H1 (cell line): ENCODE measurements around the gene TOP2A. TPM values are rescaled to one million over a fixed set of nuclear protein-coding genes. Genes with fewer than 3 reads are reported as not detected.

Experiments
- CTCF ChIA-PET: fragments of 300-600 bp; sonication (Branson Sonifier 250); formaldehyde crosslinking; loops from one replicate; lab custom pipeline; 2021; ENCODE audit not compliant: partially characterized antibody; lab: Charles Lee
- POLR2A ChIA-PET: fragments of 300-600 bp; sonication (Branson Sonifier 250); formaldehyde crosslinking; loops from one replicate; lab custom pipeline; 2021; ENCODE audit warnings: inconsistent platforms; ENCODE audit not compliant: partially characterized antibody; lab: Charles Lee
- DNase-seq, 2 experiments: peaks; one replicate each; pipeline versions ENCODE4 v3.0.0 to v3.0.0-alpha.2; 2010 to 2022; ENCODE audit warnings: low spot score in 2 of 2, low read depth in 1 of 2, mixed read lengths in 1 of 2
- FAIRE-seq: peaks from 2 replicates; lab custom pipeline; 2011; peaks lifted over from hg19 to GRCh38; lab: Jason Lieb, UNC
- H2AFZ ChIP-seq: 2 replicates; pipeline ENCODE4 v1.8.1; 2012; ENCODE audit warnings: low read length, inconsistent platforms
- H2AK5ac ChIP-seq: 2 replicates; pipeline ENCODE4 v1.6.1; 2013; ENCODE audit warnings: low read depth, low read length
- H2BK120ac ChIP-seq: replicated peaks from 2 replicates; pipeline ENCODE3; 2013; ENCODE audit warnings: low read depth, low read length, inconsistent platforms
- H2BK12ac ChIP-seq: 2 replicates; pipeline ENCODE4 v1.6.1; 2013; ENCODE audit warnings: low read depth, low read length
- H2BK15ac ChIP-seq: 2 replicates; pipeline ENCODE4 v1.6.1; 2013; ENCODE audit warnings: low read length
- H2BK20ac ChIP-seq: 2 replicates; pipeline ENCODE4 v1.6.1; 2013; ENCODE audit warnings: low read length
- H2BK5ac ChIP-seq: 2 replicates; pipeline ENCODE4 v1.6.1; 2013; ENCODE audit warnings: low read depth, low read length
- H3K14ac ChIP-seq: 2 replicates; pipeline ENCODE4 v1.6.1; 2013; ENCODE audit warnings: inconsistent platforms; ENCODE audit not compliant: insufficient read length
- H3K18ac ChIP-seq: 2 replicates; pipeline ENCODE4 v1.6.1; 2013; ENCODE audit warnings: low read length; ENCODE audit errors: extremely low read depth
- H3K23ac ChIP-seq: 2 replicates; pipeline ENCODE4 v1.6.1; 2013; ENCODE audit warnings: inconsistent platforms; ENCODE audit not compliant: insufficient read length
- H3K23me2 ChIP-seq: 2 replicates; pipeline ENCODE4 v1.6.1; 2013; ENCODE audit warnings: low read depth, low read length
- H3K27ac ChIP-seq: 2 replicates; pipeline ENCODE4 v1.6.1; 2011; ENCODE audit warnings: low read depth, low read length, inconsistent platforms
- H3K27me3 ChIP-seq, 4 experiments: replicated peaks in 1 of 4; 1 replicate in 1 of 4; 2 replicates in 3 of 4; pipeline versions ENCODE4 v1.6.1 to v1.8.1; 2011 to 2013; ENCODE audit warnings: low read length in 3 of 4, mild to moderate bottlenecking in 3 of 4, inconsistent platforms in 2 of 4, mixed read lengths in 2 of 4, moderate library complexity in 1 of 4; ENCODE audit not compliant: control insufficient read depth in 3 of 4, insufficient read depth in 3 of 4; ENCODE audit errors: extremely low read depth in 1 of 4
- H3K36me3 ChIP-seq, 4 experiments: 2 replicates each; pipeline versions ENCODE4 v1.6.1 to v1.8.1; 2011 to 2013; ENCODE audit warnings: mild to moderate bottlenecking in 4 of 4, low read length in 3 of 4, moderate library complexity in 2 of 4, control low read depth in 1 of 4, inconsistent platforms in 1 of 4; ENCODE audit not compliant: insufficient read depth in 4 of 4, control insufficient read depth in 2 of 4
- H3K4ac ChIP-seq: replicated peaks from 2 replicates; pipeline ENCODE3; 2013; ENCODE audit warnings: low read length, low read depth, mixed read lengths, inconsistent platforms; ENCODE audit not compliant: insufficient read length
- H3K4me1 ChIP-seq, 4 experiments: replicated peaks in 1 of 4; 1 replicate in 1 of 4; 2 replicates in 3 of 4; pipeline versions ENCODE4 v1.6.1 to v1.8.1; 2011 to 2013; ENCODE audit warnings: low read length in 3 of 4, inconsistent platforms in 2 of 4, mixed read lengths in 1 of 4; ENCODE audit not compliant: insufficient read depth in 4 of 4, control insufficient read depth in 3 of 4
- H3K4me2 ChIP-seq, 2 experiments: 2 replicates each; pipeline versions ENCODE4 v1.6.1 to v1.8.1; 2011 to 2013; ENCODE audit warnings: low read depth in 2 of 2, low read length in 2 of 2, control low read depth in 1 of 2, inconsistent platforms in 1 of 2, mild to moderate bottlenecking in 1 of 2; ENCODE audit not compliant: insufficient read depth in 1 of 2
- H3K4me3 ChIP-seq, 4 experiments: fragments of 200-600, 300-600 bp in 1 of 4; sonication (generic), shearing (Covaris generic), sonication (Bioruptor Twin) in 1 of 4; 2 replicates each; pipeline versions ENCODE4 v1.5.1 to v1.8.1; 2011 to 2016; ENCODE audit warnings: low read length in 4 of 4, low read depth in 3 of 4, control low read depth in 2 of 4, inconsistent platforms in 2 of 4, mild to moderate bottlenecking in 2 of 4, mixed read lengths in 1 of 4, moderate library complexity in 1 of 4; ENCODE audit not compliant: insufficient read depth in 2 of 4; ENCODE audit errors: extremely low read depth in 1 of 4
- H3K56ac ChIP-seq: replicated peaks from 2 replicates; pipeline ENCODE3; 2013; ENCODE audit warnings: low read depth, mild to moderate bottlenecking, mixed read lengths, low read length, inconsistent platforms; ENCODE audit not compliant: insufficient read length
- H3K79me1 ChIP-seq: 2 replicates; pipeline ENCODE4 v1.6.1; 2013; ENCODE audit warnings: low read depth, low read length, control low read depth
- H3K79me2 ChIP-seq, 2 experiments: 2 replicates each; pipeline versions ENCODE4 v1.6.1 to v1.8.1; 2012 to 2013; ENCODE audit warnings: low read length in 2 of 2, mild to moderate bottlenecking in 2 of 2, inconsistent platforms in 1 of 2; ENCODE audit not compliant: insufficient read depth in 2 of 2, control insufficient read depth in 1 of 2
- H3K9ac ChIP-seq, 4 experiments: replicated peaks in 1 of 4; 1 replicate in 1 of 4; 2 replicates in 3 of 4; pipeline versions ENCODE4 v1.6.1 to v1.8.1; 2011 to 2013; ENCODE audit warnings: low read depth in 3 of 4, low read length in 3 of 4, control low read depth in 2 of 4, mild to moderate bottlenecking in 2 of 4, moderate library complexity in 2 of 4, inconsistent platforms in 1 of 4; ENCODE audit errors: extremely low read depth in 1 of 4
- H3K9me3 ChIP-seq, 2 experiments: 2 replicates each; pipeline versions ENCODE4 v1.6.1 to v1.8.1; 2012 to 2013; ENCODE audit warnings: mild to moderate bottlenecking in 2 of 2, moderate library complexity in 2 of 2, control low read depth in 1 of 2, inconsistent platforms in 1 of 2, low read depth in 1 of 2, low read length in 1 of 2, mixed read lengths in 1 of 2; ENCODE audit not compliant: insufficient read depth in 2 of 2
- H4K20me1 ChIP-seq, 2 experiments: replicated peaks in 1 of 2; 2 replicates each; pipeline versions ENCODE3 to v1.8.1; 2011 to 2013; ENCODE audit warnings: inconsistent platforms in 2 of 2, low read length in 2 of 2, mild to moderate bottlenecking in 1 of 2; ENCODE audit not compliant: insufficient read depth in 2 of 2, control insufficient read depth in 1 of 2
- H4K5ac ChIP-seq: 2 replicates; pipeline ENCODE4 v1.6.1; 2013; ENCODE audit warnings: low read length, low read depth, mixed read lengths, inconsistent platforms; ENCODE audit not compliant: insufficient read length
- H4K8ac ChIP-seq: 2 replicates; pipeline ENCODE4 v1.8.0; 2013; ENCODE audit warnings: mild to moderate bottlenecking, moderate library complexity, low read length, inconsistent platforms; ENCODE audit not compliant: insufficient read depth; ENCODE audit errors: extremely low read depth
- H4K91ac ChIP-seq: replicated peaks from 2 replicates; pipeline ENCODE3; 2013; ENCODE audit warnings: low read length, mixed read lengths, inconsistent platforms; ENCODE audit not compliant: insufficient read length
- CEBPB ChIP-seq: IDR thresholded peaks from 2 replicates; pipeline ENCODE4 v1.6.1; 2012; ENCODE audit warnings: low read depth, low read length
- HDAC2 ChIP-seq, 2 experiments: fragments of 300-600 bp in 1 of 2; sonication (generic) in 1 of 2; IDR thresholded peaks; 2 replicates each; pipeline ENCODE4 v1.6.1; 2011 to 2012; ENCODE audit warnings: low read depth in 2 of 2, low read length in 2 of 2, mild to moderate bottlenecking in 2 of 2, moderate library complexity in 2 of 2, borderline replicate concordance in 1 of 2, inconsistent platforms in 1 of 2
- KDM1A ChIP-seq: fragments of 200-600, 300-600 bp; sonication (generic); IDR thresholded peaks from 2 replicates; pipeline ENCODE4 v1.7.1; 2016; ENCODE audit warnings: mild to moderate bottlenecking, low read length, borderline replicate concordance
- MAX ChIP-seq: IDR thresholded peaks from 2 replicates; pipeline ENCODE4 v1.6.1; 2012; ENCODE audit warnings: inconsistent platforms
- RAD21 ChIP-seq, 2 experiments: IDR thresholded peaks in 1 of 2; conservative IDR thresholded peaks in 1 of 2; 2 replicates each; pipeline ENCODE4 v1.6.1; 2011; ENCODE audit warnings: low read depth in 2 of 2, low read length in 2 of 2, improper control_type of control experiment in 1 of 2, inconsistent platforms in 1 of 2, mild to moderate bottlenecking in 1 of 2, moderate library complexity in 1 of 2
- WGBS, 2 experiments: shearing (Covaris generic) in 1 of 2; methylation state at CpG; one replicate each; pipeline versions ENCODE4 v1.1.6 to v1.1.7; 2013 to 2015; ENCODE audit warnings: low lambda C conversion rate in 2 of 2, mixed read lengths in 2 of 2, inconsistent platforms in 1 of 2, low coverage in 1 of 2, missing lambda C conversion rate in 1 of 2; ENCODE audit not compliant: insufficient replicate concordance in 2 of 2, insufficient coverage in 1 of 2, insufficient read length in 1 of 2; ENCODE audit errors: extremely low coverage in 1 of 2, missing lambda C conversion rate in 1 of 2; 5-methylcytosine and 5-hydroxymethylcytosine counted together
- polyA plus RNA-seq, 7 experiments: library from polyadenylated mRNA; depleted of rRNA in 3 of 7; stranded (reverse) in 5 of 7; unstranded in 2 of 7; fragments of >200 nt in 5 of 7; fragments of 200-250 nt in 2 of 7; gene quantifications; 1 replicate in 5 of 7; 2 replicates in 1 of 7; 4 replicates in 1 of 7; pipeline versions ENCODE4 v1.2.1 to v1.2.3, GENCODE V29; 2011 to 2013; ENCODE audit warnings: missing spikeins in 2 of 7, mixed read lengths in 2 of 7
- total RNA-seq: library from RNA; stranded (reverse); fragmentation: NEBNext Ultra II Directional; extraction: Animal tissue kit (Norgen Biotek cat#: 25700); gene quantifications from 2 replicates; pipeline ENCODE4 v1.2.1, GENCODE V29; 2021

TOP2A gene
- total and polyA plus RNA-seq, 2 of the 8 experiments (the other 6 are each of a cell fraction or from before 2014, with no cell fraction given): 83.1 to 291 TPM

- TF ChIP-seq CEBPB (no peak), MAX (0 out of 2 replicates have a peak, but pooled peaks have one; percentile 21), HDAC2 (IDR thresholded peaks at IDR 0.05; ENCODE audit: borderline replicate concordance in 1 of 2, low read depth in 2 of 2, low read length in 2 of 2) (peak in 1 of 2 experiments; percentile 98; a peak in 2 of 4 replicates), KDM1A (peak; percentile 99), RAD21 (IDR thresholded peaks at IDR 0.05 in 1 of 2, conservative IDR thresholded peaks at IDR 0.05 in 1 of 2; ENCODE audit: low read depth in 2 of 2, low read length in 2 of 2) (no peak)
- H2AFZ ChIP-seq: no peak overlapping the region
- WGBS, 2 experiments: 60% methylated on average over 5 of the region's 5 CpGs; no CpG with 5 or more reads in 1 of the 2 experiments
- no peak for DNase-seq
- H3K36me3 ChIP-seq: no peaks in the 10 kb centered on the region
- no peak overlapping the region for H2BK15ac ChIP-seq
- H3K9me3 ChIP-seq: no peaks in the 10 kb centered on the region
- no peak overlapping the region for H3K4me3 ChIP-seq
- H3K4me2 ChIP-seq: no peak overlapping the region
- peak overlapping the region; percentile 71 for H4K91ac ChIP-seq
- no peak overlapping the region; the same call in 1 of the 2 replicates for H3K27ac ChIP-seq
- peaks cover 2 to 31% (median 10%) of the 10 kb centered on the region in 4 experiments for H3K4me1 ChIP-seq
- H2BK12ac ChIP-seq: peak overlapping the region; percentile 97; the same call in 1 of the 2 replicates
- peak overlapping the region; percentile 10 for H4K5ac ChIP-seq
- peak overlapping the region; percentile 61 for H3K4ac ChIP-seq
- no peak overlapping the region for H3K9ac ChIP-seq
- H3K56ac ChIP-seq: no peak overlapping the region
- peak overlapping the region; percentile 3 for H2BK120ac ChIP-seq
- no peak for FAIRE-seq
- peak overlapping the region; percentile 99 for H2BK20ac ChIP-seq
- no peaks in the 10 kb centered on the region for H3K27me3 ChIP-seq
- no peaks in the 10 kb centered on the region for H3K79me1 ChIP-seq
- H4K8ac ChIP-seq: no peak overlapping the region
- ChIA-PET CTCF (interaction anchor here (1.1 to 34.1 kb wide), 4 partner anchors 13 to 426 kb away, joined by 3 to 739 read pairs (median 26); partner anchors contain the start of gene IGFBP4), POLR2A (interaction anchor here (1.1 to 2.3 kb wide), 9 partner anchors 9 to 108 kb away, joined by 3 to 11 read pairs (median 4); partner anchors contain the start of genes IGFBP4 and TOP2A)
- H2AK5ac ChIP-seq: peak overlapping the region; percentile 84; the same call in 1 of the 2 replicates
- 0 out of 2 replicates have a peak overlapping the region, but pooled peaks have one; percentile 90 for H3K18ac ChIP-seq
- no peaks in the 10 kb centered on the region for H3K79me2 ChIP-seq
- no peak overlapping the region for H3K23ac ChIP-seq
- H3K14ac ChIP-seq: no peak overlapping the region
- H4K20me1 ChIP-seq: no peaks in the 10 kb centered on the region
- H3K23me2 ChIP-seq: no peaks in the 10 kb centered on the region; the same call in 1 of the 2 replicates
- H2BK5ac ChIP-seq: peak overlapping the region; percentile 95; the same call in 1 of the 2 replicates
Observed at GRCh38 chr17:40464392-40464855, 46.7 kb upstream of the TOP2A start.
